Fibroblast of upper back skin (primary cell): ENCODE data around the gene ZNF532.

Source experiments
- DNase-seq: peaks from one replicate; pipeline ENCODE4 v3.0.0-alpha.2; 2013

ZNF532 gene

DNA sequence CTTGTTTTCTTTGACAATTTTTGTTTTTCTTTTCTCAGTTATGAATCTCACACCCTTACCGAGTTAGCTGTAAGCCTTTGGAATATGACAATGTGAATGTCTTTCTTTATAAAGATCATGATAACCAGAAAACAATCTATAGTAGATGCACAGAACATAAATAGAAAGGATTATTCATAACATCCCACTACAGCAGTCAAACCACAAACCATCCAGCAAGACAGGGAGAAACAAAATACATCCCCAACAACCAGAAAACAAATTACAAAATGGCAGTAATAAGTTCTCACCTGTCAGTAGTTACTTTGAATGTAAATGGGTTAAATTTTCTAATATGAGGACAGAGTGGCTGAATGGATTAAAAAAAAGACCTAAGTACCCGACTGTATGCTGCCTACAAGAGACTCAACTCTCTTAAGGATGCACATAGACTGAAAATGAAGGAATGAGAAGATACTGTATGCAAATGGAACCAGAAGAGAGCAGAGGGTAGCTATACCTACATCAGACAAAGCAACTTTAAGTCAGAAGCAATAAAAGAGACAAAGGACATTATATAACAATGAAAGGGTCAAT lies 124.6 kb downstream of the ZNF532 start:
- DNase-seq = no peak

DNA sequence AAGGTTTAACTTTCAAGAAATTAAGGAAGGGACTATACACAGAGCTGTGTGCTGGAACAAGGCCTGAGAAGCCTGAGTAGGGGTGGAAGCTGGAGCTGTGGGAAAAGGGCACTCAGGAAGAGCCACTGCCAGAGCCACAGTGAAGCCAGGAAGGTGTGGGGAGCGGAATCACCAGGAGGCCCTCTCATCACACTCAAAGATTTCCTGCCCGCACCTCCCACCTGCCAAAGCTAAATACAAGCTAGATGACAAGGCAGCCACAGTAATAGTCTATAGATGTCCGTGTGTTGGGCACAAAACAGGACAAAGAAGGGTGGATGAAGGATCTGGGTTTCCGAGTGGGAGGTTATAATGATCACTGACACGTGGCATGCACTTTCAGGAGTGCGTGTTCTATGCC lies 126.0 kb downstream of the ZNF532 start:
- no peak for DNase-seq

DNA sequence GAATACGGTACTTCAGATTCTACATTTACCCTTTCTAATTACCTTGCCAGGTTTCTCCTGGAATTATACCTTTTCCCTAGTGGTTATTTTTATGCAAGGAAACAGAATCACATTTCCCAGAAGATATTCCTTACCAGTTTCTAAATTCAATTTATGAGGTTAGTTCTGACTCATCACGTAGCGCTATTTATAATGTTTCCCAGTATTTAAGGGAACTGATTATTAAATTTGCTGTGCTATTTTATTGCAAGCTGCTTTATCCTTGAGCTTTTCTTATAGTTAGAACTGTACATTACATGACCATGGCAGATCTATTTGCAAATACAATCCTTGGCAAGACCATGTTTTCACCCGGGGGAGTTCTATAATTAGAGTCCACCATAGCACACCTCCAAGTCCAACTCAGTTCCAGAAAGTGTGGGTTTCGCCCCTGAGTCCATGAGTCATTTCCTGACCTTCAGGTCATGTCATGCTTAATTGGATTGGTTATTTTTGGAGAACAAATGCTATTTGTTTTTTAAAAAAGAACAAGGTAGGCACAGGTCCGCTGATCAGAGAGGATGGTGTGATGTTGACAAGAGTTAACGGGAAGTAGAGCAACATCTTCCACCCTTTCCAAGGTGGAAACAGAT lies 126.6 kb downstream of the ZNF532 start:
- DNase-seq = peak; percentile 35

DNA sequence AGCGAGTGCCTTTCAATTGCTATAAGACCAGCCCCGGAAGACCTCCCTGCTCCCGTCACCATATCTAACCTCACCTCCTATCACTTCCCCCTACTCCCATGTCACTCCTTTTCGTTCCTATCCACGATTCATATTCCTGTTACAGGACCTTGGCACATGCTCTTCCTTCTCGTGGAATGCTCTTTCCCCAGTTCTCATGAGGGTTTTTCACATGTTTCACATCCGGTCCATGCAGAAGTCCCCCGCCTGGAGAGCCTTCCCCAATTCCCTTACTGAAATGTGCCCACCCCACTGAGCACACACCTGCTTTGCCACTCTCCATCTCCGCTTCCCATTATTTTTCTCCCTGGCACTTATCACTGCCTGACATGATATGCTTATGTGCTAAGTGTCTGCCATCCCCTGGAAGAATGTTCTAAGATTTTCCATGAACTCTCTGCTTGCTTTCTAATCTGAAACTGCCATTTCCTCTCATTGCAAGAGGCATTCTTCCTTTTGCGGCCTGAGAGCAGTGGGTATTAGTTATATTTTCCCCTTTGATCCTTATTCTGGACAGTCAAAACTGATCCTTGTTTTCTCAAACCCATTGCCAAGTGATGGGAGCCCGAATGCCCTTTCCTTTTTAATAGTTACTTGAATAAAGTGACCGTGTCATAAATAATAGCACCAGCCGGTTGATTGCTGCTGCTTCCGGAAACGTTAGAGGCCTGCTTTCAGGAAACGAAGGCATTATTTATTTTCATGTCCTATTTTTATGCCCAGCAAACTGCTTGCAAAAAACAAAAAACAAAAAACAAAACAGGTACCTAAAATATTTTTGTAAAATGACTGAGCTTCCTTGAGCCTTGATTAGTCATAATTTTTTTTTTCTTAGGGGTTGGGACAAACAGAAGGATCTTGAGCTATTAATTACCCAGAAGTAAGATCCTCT lies 127.9 kb downstream of the ZNF532 start:
- DNase-seq = no peak

DNA sequence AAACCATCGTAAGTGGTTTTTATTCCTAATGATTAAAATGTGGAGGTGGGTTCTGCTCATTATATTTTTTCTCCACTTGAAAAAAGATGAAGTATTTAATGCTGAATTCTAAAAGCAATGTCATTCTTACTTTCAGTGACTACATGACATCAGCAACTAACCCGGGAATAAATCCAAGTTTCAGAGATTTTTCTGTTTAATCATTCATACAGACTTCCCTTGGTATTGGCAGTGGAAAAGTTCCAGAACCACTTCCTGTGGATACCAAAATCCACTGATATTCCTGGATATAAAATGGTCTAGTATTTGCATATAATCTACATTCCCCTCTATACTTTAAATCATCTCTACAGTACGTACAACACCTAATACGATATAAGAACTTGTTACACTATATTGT lies 128.6 kb downstream of the ZNF532 start:
- DNase-seq = peak; percentile 96

DNA sequence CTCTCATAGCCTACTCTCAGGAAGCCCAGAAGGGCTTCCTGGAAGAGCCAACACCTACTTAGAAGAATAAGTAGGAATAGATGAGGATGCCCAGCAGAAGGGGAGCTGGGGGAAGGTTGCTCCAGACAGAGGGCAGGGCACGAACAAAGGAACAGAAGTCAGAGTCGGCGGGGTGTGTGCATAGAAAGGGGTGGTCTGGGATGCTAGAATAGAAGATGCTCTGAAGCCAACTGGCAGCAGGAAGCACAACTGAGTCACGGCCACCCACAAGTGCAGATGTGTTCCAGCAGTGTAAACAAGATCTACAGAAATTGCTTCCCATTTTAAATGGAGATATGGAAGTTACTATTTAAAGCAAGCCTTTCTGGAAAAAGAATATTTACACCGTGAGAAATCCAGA lies 131.0 kb downstream of the ZNF532 start:
- no peak for DNase-seq

DNA sequence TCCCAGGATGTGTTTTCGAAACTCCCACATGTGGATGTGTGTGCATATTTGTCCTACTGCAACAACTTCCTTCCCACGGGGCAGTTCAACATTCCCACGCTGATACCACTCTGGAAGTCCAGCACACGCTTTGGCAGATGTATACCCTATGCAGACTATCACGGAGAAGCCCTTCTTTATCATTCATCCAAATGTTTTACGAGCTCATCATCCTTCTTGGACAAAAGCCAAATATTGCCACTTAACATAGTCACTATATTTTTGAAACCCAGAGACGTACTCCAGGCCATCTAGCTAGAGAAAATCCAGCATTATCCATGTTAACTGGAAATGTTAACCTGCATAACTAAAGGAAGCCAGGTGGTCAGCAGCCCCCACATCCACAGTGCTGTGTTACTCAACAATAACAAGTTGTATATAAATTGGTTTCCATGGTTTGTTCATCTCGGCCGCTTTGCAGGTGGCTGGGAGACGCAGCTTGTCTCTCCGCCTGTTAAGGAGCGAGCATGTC lies 131.5 kb downstream of the ZNF532 start:
- DNase-seq = peak; percentile 69

DNA sequence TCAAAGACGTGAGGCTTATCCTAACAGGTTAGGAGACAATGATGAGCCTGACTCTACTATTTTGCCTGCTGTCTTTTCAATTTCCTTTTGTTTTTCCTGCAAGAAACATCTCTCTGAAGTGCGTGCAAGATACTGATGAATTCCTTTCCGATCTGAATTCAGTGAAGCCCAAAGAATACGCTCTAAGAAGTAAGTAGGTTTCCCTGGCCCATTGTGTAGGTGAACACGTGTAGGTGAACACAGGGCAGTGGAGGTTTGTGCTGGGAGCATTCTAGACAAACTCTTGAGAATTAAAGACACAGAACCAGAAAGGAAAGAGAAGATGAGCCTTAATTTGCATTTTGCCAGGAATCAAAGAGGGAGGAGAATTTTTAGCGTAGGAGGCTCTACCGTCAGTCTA lies 132.0 kb downstream of the ZNF532 start:
- no peak for DNase-seq

DNA sequence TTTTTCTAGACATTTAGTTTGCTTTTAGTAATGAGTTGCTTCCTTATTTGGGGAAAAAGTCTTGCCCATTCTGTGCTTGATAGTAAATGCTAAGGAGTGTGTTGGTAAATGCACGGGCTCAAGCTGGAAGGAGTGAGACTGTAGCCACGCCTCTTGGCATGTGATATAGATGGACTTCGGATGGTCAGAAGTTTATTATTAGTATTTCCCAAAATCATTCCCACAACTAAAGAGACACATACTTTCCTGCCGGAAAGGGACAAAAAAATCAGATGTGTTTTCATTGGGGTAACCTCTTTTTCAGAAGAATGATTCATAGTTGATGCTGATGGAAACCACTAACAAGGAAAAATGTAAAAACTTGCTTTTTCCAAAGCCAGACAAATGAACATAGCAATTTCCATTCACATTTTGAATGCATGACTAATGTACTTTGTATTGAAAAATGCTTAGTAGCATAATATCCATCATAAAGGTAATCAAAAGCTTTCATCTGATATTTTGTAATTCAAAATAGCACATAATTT lies 133.2 kb downstream of the ZNF532 start:
- DNase-seq = peak; percentile 97

DNA sequence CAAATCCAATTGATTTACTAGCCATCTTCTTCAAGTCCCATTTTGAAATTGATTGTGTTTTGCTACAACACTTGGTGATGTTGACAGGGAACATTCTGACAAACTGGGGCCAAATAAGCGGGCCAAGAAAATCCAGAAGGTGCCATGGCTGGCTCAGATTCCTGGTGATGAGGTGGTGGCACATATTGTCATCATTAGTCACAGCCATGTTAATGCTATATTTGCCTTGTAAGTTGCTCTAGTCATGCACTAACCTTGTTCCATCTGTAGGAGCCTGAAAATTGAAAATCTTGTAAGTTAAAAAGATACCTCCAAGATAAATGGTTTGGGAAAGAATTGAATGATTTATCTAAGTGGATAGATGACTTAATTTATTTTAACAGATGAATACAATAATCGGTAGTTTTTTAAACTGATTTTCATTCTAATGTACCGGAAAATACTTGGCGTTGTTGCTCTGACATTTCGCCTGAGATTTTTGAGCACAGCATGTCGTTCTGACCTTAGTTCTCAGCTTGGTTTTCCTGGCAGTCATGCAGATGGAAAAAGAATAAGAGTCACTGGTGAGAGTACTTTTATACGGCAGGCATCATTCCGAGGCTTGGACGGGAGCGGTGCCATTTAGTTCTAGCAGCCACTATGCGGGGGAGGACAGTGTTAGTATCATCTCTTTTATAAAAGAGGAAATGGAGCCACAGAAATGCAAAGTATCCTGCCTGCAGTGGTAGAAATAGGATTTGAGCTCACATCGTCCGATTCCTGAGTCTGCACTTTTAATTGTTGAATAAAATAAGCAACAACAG lies 133.9 kb downstream of the ZNF532 start:
- DNase-seq = peak; percentile 81

DNA sequence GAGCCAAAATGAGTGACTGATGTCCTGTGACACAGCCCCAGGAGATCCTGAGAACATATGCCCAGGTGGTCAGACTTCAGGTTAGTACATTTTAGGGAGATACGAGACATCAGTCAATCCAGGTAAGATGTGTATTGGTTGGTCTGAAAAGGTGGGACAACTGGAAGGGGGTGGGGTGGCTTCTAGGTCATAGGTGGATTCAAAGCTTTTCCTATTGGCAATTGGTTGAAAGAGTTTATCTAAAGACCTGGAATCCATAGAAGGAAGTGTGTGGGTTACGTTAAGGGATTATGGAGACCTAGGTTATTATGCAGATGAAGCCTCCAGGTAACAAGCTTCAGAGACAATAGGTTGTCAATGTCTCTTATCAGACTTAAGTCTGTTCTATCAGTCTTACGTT lies 136.5 kb downstream of the ZNF532 start:
- no peak for DNase-seq

DNA sequence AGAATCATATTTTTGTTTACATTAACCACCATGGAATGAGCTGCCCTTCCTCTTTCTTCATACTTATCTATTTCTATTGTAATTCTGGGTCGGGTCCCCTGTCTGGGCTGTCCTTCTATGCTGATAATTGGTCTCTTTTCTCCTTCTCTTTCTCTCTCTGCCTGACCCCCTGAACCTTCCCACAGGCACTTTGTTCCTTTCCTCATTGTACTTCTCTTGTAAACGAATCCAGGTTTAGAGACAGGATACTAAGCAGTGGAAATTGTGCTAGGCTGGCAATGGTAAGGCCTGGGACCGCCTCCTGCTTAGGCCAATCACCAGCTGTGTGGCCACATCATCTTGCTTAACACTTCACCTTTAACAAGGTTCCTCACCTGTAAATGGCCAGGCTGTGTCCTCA lies 137.0 kb downstream of the ZNF532 start:
- no peak for DNase-seq

DNA sequence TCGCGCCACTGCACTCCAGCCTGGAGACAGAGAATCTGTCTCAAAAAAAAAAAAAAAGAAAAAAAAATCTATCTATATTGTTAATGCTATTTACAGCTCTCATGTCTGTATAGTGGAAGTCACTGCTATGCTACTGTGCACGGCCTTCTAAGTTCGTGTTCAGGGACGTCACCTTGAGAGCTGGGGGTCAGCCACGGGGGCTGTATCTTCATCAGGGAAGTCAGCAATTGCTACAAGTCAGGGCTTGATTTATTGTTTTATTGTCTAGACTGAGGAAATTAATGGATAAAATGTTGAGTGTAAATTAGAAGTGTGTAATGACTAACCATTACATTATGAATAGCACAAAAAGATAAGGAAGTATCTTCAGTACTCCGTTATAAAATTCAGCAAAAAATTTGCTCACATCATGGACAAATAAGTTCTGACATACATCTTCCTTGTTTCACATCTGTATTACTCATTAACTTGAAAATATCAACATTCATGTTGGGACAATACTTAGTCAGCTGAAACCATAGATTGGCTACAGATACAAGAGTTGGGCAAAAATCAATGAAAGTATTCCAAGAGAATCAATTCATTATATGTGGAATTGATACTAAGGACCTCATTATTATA lies 138.4 kb downstream of the ZNF532 start:
- DNase-seq = no peak

DNA sequence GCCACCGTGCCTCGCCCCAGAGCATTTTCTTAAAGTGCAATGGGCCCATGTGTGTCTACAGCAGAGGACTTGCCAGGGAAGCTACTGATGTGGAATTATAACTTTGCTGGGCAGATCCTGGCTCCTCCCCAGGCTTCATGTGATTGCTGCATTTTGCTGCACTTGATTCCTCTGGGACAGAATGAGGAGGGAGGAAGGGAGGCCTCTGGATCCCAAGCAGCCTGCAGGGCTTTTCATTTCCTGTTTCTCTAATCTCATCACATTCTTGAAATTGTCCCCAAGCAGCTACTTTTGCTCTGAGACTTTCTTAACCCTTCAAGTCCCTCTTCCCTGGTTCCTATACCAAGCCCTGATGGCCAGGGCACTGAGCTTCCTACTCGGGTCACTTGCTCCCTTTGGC lies 140.6 kb downstream of the ZNF532 start:
- peak; percentile 83 for DNase-seq

DNA sequence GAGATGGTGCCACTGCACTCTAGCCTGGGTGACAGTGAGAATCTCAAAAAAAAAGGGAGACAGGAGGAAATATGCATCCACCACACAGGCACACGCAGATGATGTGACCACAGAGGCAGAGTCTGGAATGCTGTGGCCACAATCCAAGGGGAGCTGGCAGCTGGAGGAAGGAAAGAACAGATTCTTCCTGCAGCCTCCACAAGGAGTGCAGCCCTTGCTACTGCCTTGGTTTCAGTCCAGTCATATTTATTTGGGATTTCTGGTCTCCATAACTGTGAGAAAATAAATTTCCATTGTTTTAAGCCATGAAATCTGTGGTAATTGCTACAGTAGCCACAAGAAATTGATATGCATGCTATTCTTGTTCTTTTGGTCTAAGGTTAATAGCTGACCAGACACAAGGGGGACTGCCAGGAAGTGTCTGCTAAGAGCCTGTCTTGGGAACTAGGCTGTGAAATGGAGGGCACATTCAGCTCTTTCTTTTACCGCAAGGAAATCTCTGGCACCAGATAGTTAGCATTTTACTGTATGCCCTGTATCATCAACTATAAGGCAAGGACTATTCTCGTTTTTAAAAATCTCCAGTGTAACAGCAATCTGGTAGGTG lies 141.9 kb downstream of the ZNF532 start:
- peak; percentile 68 for DNase-seq

DNA sequence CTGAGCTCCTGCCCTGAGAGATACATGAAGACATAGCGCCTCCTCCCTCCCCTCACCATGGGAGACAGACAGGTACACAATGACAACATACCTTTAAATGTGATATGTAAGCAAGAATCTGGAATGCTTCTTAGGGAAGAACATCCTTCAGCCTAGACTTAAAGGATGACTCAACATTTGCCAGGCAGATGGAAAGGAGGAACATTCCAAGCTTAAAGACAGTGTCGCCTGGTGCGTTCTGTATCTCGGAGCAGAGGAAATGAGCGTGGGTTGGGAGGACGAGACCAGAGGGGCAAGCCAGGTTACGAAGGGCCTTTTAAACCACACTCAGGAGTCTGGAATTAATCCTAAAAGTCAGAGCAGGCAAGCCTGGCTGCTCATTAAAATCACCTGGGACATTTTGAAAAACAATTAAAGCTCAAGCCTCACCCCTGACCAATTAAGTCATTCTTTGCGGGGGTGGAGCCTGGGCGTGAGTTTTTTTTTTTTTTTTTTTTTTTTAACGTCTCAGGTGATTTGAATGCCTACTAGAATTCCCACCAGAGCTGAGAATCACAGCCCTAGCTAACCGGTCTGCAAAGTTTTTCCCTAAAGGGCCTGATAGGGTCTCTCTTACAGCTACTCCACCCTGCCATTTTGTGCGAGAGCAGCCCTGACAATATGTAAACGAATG lies 143.8 kb downstream of the ZNF532 start:
- peak; percentile 79 for DNase-seq

DNA sequence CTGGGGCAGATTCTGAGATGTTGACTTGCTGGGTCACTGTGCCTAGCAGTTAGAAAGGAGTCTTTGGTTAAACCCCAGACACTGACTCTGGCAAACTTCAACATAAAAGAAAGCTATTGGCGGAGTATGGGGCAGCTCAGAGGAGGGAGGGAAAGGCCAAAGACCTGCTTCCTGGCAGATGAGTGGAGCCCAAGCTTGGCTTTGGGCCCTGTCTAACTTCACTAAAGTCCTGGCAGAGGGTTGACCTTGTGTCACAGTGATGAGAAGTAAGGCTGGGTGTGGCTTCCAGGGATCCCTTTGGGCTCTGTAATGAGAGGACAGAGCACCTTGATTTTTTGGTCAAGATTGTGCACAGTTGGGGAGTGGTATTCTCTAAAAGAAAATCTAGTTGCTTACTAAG lies 145.2 kb downstream of the ZNF532 start:
- DNase-seq = no peak

DNA sequence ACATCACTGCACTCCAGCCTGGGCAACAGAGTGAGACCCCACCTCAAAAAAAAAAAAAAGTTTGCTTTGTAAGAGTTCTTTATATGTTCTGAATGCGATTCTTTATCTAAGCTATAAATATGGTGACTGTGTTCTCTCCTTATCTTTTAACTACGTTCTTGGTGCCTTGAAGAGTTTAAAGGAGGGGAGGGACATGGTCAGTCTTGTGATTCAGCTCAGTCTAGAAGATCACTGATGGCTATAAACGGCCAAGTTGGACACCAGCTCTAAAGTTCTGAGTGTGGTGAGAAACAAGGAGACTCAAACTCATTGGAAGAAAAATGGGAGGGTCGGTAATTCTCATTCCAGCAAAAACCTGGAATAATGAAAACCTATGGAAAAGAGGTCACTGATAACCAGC lies 146.6 kb downstream of the ZNF532 start:
- DNase-seq = no peak

DNA sequence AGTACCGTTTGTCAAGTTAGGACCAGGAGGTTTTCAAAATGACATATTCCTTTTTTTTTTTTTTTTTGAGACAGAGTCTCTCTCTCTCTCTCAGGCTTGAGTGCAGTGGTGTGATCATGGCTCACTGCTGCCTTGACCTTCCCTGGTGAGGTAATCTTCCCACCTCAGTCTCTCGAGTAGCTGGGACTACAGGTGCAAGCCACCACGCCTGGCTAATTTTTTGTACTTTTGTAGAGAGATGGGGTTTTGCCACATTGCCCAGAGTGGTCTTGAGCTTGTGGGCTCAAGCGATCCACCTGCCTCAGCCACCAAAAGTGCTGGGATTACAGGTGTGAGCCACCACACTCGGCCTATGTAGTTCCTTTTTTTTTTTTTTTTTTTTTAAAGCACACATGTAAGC lies 147.1 kb downstream of the ZNF532 start:
- no peak for DNase-seq

DNA sequence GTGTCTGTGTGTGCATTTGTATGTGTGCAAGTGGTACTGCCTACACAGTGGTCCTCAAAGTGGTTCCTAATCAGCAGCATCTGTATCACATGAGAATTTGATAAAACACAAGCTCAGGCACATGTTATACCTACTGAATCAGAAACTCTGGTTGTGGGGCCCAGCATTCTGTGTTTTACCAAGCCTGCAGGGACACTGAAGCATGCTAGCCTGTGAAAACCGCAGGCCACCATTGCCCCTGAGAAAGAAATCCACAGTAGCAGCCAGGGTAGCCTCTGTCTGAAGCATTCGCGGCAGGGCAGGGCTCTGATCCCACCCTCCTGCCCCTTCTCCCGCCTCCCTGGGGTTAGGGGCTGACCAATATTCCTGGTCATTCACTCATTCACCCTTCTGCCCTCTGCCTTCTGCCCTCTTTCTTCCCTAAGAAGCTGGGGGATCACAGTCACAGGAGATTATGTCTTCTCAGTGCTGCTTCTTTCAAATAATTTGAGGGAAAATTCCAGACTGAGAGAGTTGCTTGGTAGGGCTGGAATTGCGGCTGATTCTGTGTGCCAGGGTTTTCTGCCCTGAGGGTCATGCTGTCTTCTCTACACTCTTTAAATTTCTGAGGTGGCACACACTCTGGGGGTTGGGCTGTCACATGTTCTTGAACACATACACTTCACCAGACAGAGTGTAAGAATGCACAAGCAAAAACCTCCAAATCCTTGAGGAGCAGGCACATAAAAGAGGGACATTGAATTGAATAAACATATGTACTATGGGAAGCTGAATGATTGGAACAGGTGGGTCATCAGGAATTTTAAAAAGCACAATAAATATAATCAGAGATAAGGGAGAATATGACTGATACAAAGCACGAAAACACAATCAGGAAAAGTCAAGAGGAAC lies 148.4 kb downstream of the ZNF532 start:
- DNase-seq = no peak
